Heart left ventricle (tissue), 13 donors: ENCODE results near the gene GLT1D1.

Source experiments
- CTCF ChIP-seq, 12 donors: fragments of 200-600 bp; sonication (generic) in 4 of 12; IDR thresholded peaks; one replicate each; pipeline versions ENCODE4 v1.5.0 to v1.8.0; 2018 to 2022; ENCODE audit warnings: antibody characterized with exemption in 12 of 12, mild to moderate bottlenecking in 5 of 12
- POLR2A ChIP-seq, 2 donors: fragments of 450-650 bp; IDR thresholded peaks; one replicate each; pipeline ENCODE4 v1.6.1; 2017; ENCODE audit warnings: antibody characterized with exemption in 2 of 2, mild to moderate bottlenecking in 2 of 2, moderate library complexity in 2 of 2
- donor health status: ischemic (EF 13 %, LVEDD 7.1; RV severe dilation, severe dysfunction).
- donor health status: DM: no; HTN: yes; CAD: no.
- donor health status: DM: no; HTN: no; CAD: no.
- donor health status: ischemic (EF 25% LVEDD 6.9; RV normal size, moderate dysfunction).
- donor health status: ischemic (EF 25% LVEDD 5.7; RV mildly dilated, moderate dysfunction).
- donor health status: ischemic (EF 35%, LVEDD 5.7; RV mildly dilated, moderate dysfunction).
- donor health status: nonischemic (EF 11% LVEDD 7.7; RV severe dilation, severe dysfunction).
- donor health status: DM: yes; HTN: yes; CAD: no.
- donor health status: PGD.
- donor health status: ischemic (EF 29% LVEDD 5.4; RV normal size, mild dysfunction).
- donor health status: nonischemic (EF 23%, LVEDD 6.1; RV moderate dilation, normal function).

GRCh38 chr12:128856791-128857078 lies 3.5 kb downstream of the GLT1D1 start:
- TF ChIP-seq CTCF (IDR thresholded peaks at IDR 0.05) (no peak), POLR2A (IDR thresholded peaks at IDR 0.05) (no peak)
